Measurements from ENCODE around the gene ZBTB44.

The ZBTB44 gene

GRCh38 chr11:130216591-130217132, 98.1 kb downstream of the ZBTB44 start:
- in situ Hi-C loops (cut with MboI; ENCODE audit: low sequenced_read_pairs): no loop called here

GRCh38 chr11:130216221-130216550, 98.5 kb downstream of the ZBTB44 start:
- in situ Hi-C loops (cut with MboI; ENCODE audit: low sequenced_read_pairs): no loop called here

GRCh38 chr11:130215531-130216220, 99.0 kb downstream of the ZBTB44 start:
- in situ Hi-C loops (cut with MboI; ENCODE audit: low sequenced_read_pairs): no loop called here

- in situ Hi-C loops (cut with MboI; ENCODE audit: low sequenced_read_pairs): no loop called here
These were observed 99.7 kb downstream of the ZBTB44 start for GRCh38 chr11:130214861-130215530.

GRCh38 chr11:130213979-130214281, 100.8 kb downstream of the ZBTB44 start:
- in situ Hi-C loops (cut with MboI; ENCODE audit: low sequenced_read_pairs): no loop called here

GRCh38 chr11:130213143-130213978, 101.4 kb downstream of the ZBTB44 start:
- in situ Hi-C loops (cut with MboI; ENCODE audit: low sequenced_read_pairs): no loop called here

GRCh38 chr11:130212431-130212961, 102.2 kb downstream of the ZBTB44 start:
- in situ Hi-C loops (cut with MboI; ENCODE audit: low sequenced_read_pairs): no loop called here

- in situ Hi-C loops (cut with MboI; ENCODE audit: low sequenced_read_pairs): no loop called here
These were observed 102.8 kb downstream of the ZBTB44 start for GRCh38 chr11:130211781-130212401.

- in situ Hi-C loops (cut with MboI; ENCODE audit: low sequenced_read_pairs): no loop called here
These were observed 103.6 kb downstream of the ZBTB44 start for GRCh38 chr11:130211144-130211543.

GRCh38 chr11:130209954-130210854, 104.5 kb downstream of the ZBTB44 start:
- in situ Hi-C loops (cut with MboI; ENCODE audit: low sequenced_read_pairs): no loop called here

- in situ Hi-C loops (cut with MboI; ENCODE audit: low sequenced_read_pairs): no loop called here
These were observed 105.4 kb downstream of the ZBTB44 start for GRCh38 chr11:130209128-130209932.

GRCh38 chr11:130208241-130209127, 106.2 kb downstream of the ZBTB44 start:
- in situ Hi-C loops (cut with MboI; ENCODE audit: low sequenced_read_pairs): no loop called here

GRCh38 chr11:130206141-130206540, 108.6 kb downstream of the ZBTB44 start:
- in situ Hi-C loops (cut with MboI; ENCODE audit: low sequenced_read_pairs): no loop called here

GRCh38 chr11:130204703-130205095, 110.0 kb downstream of the ZBTB44 start:
- in situ Hi-C loops (cut with MboI; ENCODE audit: low sequenced_read_pairs): no loop called here

- in situ Hi-C loops (cut with MboI; ENCODE audit: low sequenced_read_pairs): no loop called here
These were observed 110.7 kb downstream of the ZBTB44 start for GRCh38 chr11:130203766-130204702.

GRCh38 chr11:130202818-130203689, 111.7 kb downstream of the ZBTB44 start:
- in situ Hi-C loops (cut with MboI; ENCODE audit: low sequenced_read_pairs): no loop called here
